ENCODE results near the gene ARID1B.

ARID1B gene

GRCh38 chr6:156904176-156904967 is 127.2 kb downstream of the ARID1B start:
- Histone ChIP-seq H3K4me3 (ENCODE audit: low read depth in 1 of 2, low read length in 2 of 2) (no peak overlapping the region), H3K36me3 (ENCODE audit: insufficient read depth, low read length) (peaks cover 40% of the 10 kb centered on the region), H3K9ac (ENCODE audit: low read depth, low read length) (no peak overlapping the region), H3K4me1 (ENCODE audit: insufficient read depth, low read length) (peaks cover 2% of the 10 kb centered on the region; the same call in 1 of the 2 replicates), H3K27me3 (ENCODE audit: insufficient read depth, low read length, poor library complexity) (no peaks in the 10 kb centered on the region), H3K27ac (ENCODE audit: low read length) (no peak overlapping the region), H2AFZ (ENCODE audit: low read depth, low read length) (no peak overlapping the region), H3K79me2 (ENCODE audit: insufficient read depth, low read length) (peaks cover 84% of the 10 kb centered on the region), H3K4me2 (ENCODE audit: insufficient read depth, low read length) (no peak overlapping the region), H4K20me1 (ENCODE audit: insufficient read depth, low read length) (peaks cover 25% of the 10 kb centered on the region), H3K9me3 (ENCODE audit: insufficient read depth, low read length, severe bottlenecking) (no peaks in the 10 kb centered on the region)
- TF ChIP-seq CTCF (IDR thresholded peaks at IDR 0.05; ENCODE audit: borderline replicate concordance, extremely low read depth, low read length, poor library complexity, severe bottlenecking): no peak
- TF ChIP-seq EZH2 (IDR thresholded peaks at IDR 0.05; ENCODE audit: borderline replicate concordance, low read depth, low read length, severe bottlenecking): no peak
- DNase-seq: no peak
- ATAC-seq (ENCODE audit: insufficient read depth, low read depth): no peak

- DNase-seq (no peak), ATAC-seq (ENCODE audit: insufficient read depth, low read depth) (no peak)
- Histone ChIP-seq H3K4me1 (ENCODE audit: insufficient read depth, low read length) (peaks cover 14% of the 10 kb centered on the region), H3K4me3 (ENCODE audit: low read depth in 1 of 2, low read length in 2 of 2) (no peak overlapping the region), H3K36me3 (ENCODE audit: insufficient read depth, low read length) (peaks cover 40% of the 10 kb centered on the region), H3K27me3 (ENCODE audit: insufficient read depth, low read length, poor library complexity) (no peaks in the 10 kb centered on the region), H3K27ac (ENCODE audit: low read length) (no peak overlapping the region), H2AFZ (ENCODE audit: low read depth, low read length) (no peak overlapping the region), H3K9me3 (ENCODE audit: insufficient read depth, low read length, severe bottlenecking) (no peaks in the 10 kb centered on the region), H4K20me1 (ENCODE audit: insufficient read depth, low read length) (peaks cover 20% of the 10 kb centered on the region; the same call in 1 of the 2 replicates), H3K9ac (ENCODE audit: low read depth, low read length) (no peak overlapping the region), H3K79me2 (ENCODE audit: insufficient read depth, low read length) (peaks cover 84% of the 10 kb centered on the region), H3K4me2 (ENCODE audit: insufficient read depth, low read length) (no peak overlapping the region)
- TF ChIP-seq EZH2 (IDR thresholded peaks at IDR 0.05; ENCODE audit: borderline replicate concordance, low read depth, low read length, severe bottlenecking): no peak
- no peak for TF ChIP-seq CTCF (IDR thresholded peaks at IDR 0.05; ENCODE audit: borderline replicate concordance, extremely low read depth, low read length, poor library complexity, severe bottlenecking)
These were observed 128.6 kb downstream of the ARID1B start for GRCh38 chr6:156905801-156906200.

- Histone ChIP-seq H4K20me1 (ENCODE audit: insufficient read depth, low read length) (peaks cover 14% of the 10 kb centered on the region; the same call in 1 of the 2 replicates), H3K9ac (ENCODE audit: low read depth, low read length) (no peak overlapping the region), H3K79me2 (ENCODE audit: insufficient read depth, low read length) (peaks cover 85% of the 10 kb centered on the region), H3K27ac (ENCODE audit: low read length) (no peak overlapping the region), H3K4me3 (ENCODE audit: low read depth in 1 of 2, low read length in 2 of 2) (no peak overlapping the region), H3K27me3 (ENCODE audit: insufficient read depth, low read length, poor library complexity) (no peaks in the 10 kb centered on the region), H3K4me2 (ENCODE audit: insufficient read depth, low read length) (no peak overlapping the region), H3K4me1 (ENCODE audit: insufficient read depth, low read length) (peaks cover 21% of the 10 kb centered on the region), H3K36me3 (ENCODE audit: insufficient read depth, low read length) (peaks cover 34% of the 10 kb centered on the region), H3K9me3 (ENCODE audit: insufficient read depth, low read length, severe bottlenecking) (no peaks in the 10 kb centered on the region), H2AFZ (ENCODE audit: low read depth, low read length) (no peak overlapping the region)
- ATAC-seq (ENCODE audit: insufficient read depth, low read depth): no peak
- TF ChIP-seq EZH2 (IDR thresholded peaks at IDR 0.05; ENCODE audit: borderline replicate concordance, low read depth, low read length, severe bottlenecking) (no peak), CTCF (IDR thresholded peaks at IDR 0.05; ENCODE audit: borderline replicate concordance, extremely low read depth, low read length, poor library complexity, severe bottlenecking) (no peak)
- no peak for DNase-seq
These were observed 129.3 kb downstream of the ARID1B start for GRCh38 chr6:156906451-156906850.

Data from DND-41 (cell line).